ENCODE results near the gene NKTR. TPM values are rescaled to one million over a fixed set of nuclear protein-coding genes. Genes with fewer than 3 reads are reported as not detected.

The NKTR gene
- total RNA-seq (ENCODE audit: low replicate concordance): 26.0 and 36.5 TPM in 2 replicates

GRCh38 chr3:42600111-42600957 is at the start of gene NKTR:
TSS of gene NKTR (plus strand) at chr3:42600686. CDS start at chr3:42601007, 321 bp downstream.

GRCh38 chr3:42581709-42582473 is 18.6 kb upstream of the NKTR start, which contains the start of gene SEC22C:
TSS of gene SEC22C (minus strand) at chr3:42581967. CDS start at chr3:42569046, 12,921 bp downstream.

GRCh38 chr3:42653560-42654330 is 53.3 kb downstream of the NKTR start, which contains the start of gene ZBTB47:
TSS of gene ZBTB47 (plus strand) at chr3:42653697. CDS start at chr3:42658356, 4,659 bp downstream.

GRCh38 chr3:42685363-42685881 is 84.9 kb downstream of the NKTR start, which contains the start of gene KLHL40:
TSS of gene KLHL40 (plus strand) at chr3:42685537. CDS start at chr3:42685619, 82 bp downstream.

Other genes with a start within 250 kb of the NKTR start
- 0.23 TPM in 1 of 2 replicates, not detected in the other for gene LYZL4, start 190.1 kb upstream of the NKTR start, total RNA-seq (ENCODE audit: low replicate concordance)
- 19.5 TPM in 1 of 2 replicates, not detected in the other for gene VIPR1, start 98.0 kb upstream of the NKTR start, total RNA-seq (ENCODE audit: low replicate concordance)
- 34.9 and 41.1 TPM in 2 replicates for gene SEC22C, start 18.7 kb upstream of the NKTR start, total RNA-seq (ENCODE audit: low replicate concordance)
- 21.6 and 21.9 TPM in 2 replicates for gene SS18L2, start 9.8 kb upstream of the NKTR start, total RNA-seq (ENCODE audit: low replicate concordance)
- gene ZBTB47, start 53.0 kb downstream of the NKTR start, total RNA-seq (ENCODE audit: low replicate concordance): 22.5 and 44.0 TPM in 2 replicates
- not detected in 2 replicates for gene KLHL40, start 84.9 kb downstream of the NKTR start, total RNA-seq (ENCODE audit: low replicate concordance)
- gene HHATL, start 102.1 kb downstream of the NKTR start, total RNA-seq (ENCODE audit: low replicate concordance): not detected in 2 replicates
- 0.23 and 0.47 TPM in 2 replicates for gene CCDC13, start 172.6 kb downstream of the NKTR start, total RNA-seq (ENCODE audit: low replicate concordance)
- 64.6 and 146 TPM in 2 replicates for gene HIGD1A, start 203.8 kb downstream of the NKTR start, total RNA-seq (ENCODE audit: low replicate concordance)
- 0.15 and 0.35 TPM in 2 replicates for gene ACKR2, start 208.8 kb downstream of the NKTR start, total RNA-seq (ENCODE audit: low replicate concordance)

Measured in smooth muscle cell of the coronary artery (primary cell).